HepG2 (cell line): ENCODE data around the gene TRIM25. TPM values are rescaled to one million over a fixed set of nuclear protein-coding genes. Genes with fewer than 3 reads are reported as not detected.

ENCODE experiments used
- ATAC-seq: fragments of 200-7000 bp; cut with Tn5 transposase; 3 replicates; pipeline ENCODE4 v1.9.1; 2020; ENCODE audit warnings: mild to moderate bottlenecking, moderate library complexity
- BruUV-seq: library from RNA; stranded (reverse); fragments of 400-500 nt; replicated peaks from 2 replicates; lab custom pipeline; 2021; lab: Mats Ljungman, UMichigan
- CTCF ChIA-PET: fragments of 300-600 bp; formaldehyde crosslinking; extraction: SDS; loops from one replicate; lab custom pipeline; 2021; ENCODE audit warnings: low total read pairs, inconsistent platforms, low intra/inter-chr PET ratio; lab: Yijun Ruan, JAX
- POLR2A ChIA-PET: fragments of 350-600 bp; sonication (Branson Sonifier 250); formaldehyde crosslinking; loops from one replicate; lab custom pipeline; 2020; ENCODE audit warnings: antibody characterized with exemption, inconsistent platforms; lab: Yijun Ruan, JAX
- DNase-seq: peaks from one replicate; pipeline ENCODE4 v3.0.0-alpha.2; 2015; ENCODE audit warnings: low spot score
- FAIRE-seq: peaks from 3 replicates; lab custom pipeline; 2011; peaks lifted over from hg19 to GRCh38; lab: Jason Lieb, UNC
- H2AFZ ChIP-seq: one replicate; pipeline ENCODE4 v1.6.1; 2011; ENCODE audit warnings: low read length, inconsistent platforms
- H3K27ac ChIP-seq: fragments of 300-600 bp; 3 replicates; pipeline ENCODE4 v1.8.0; 2011; ENCODE audit warnings: mixed run types, mild to moderate bottlenecking, mixed read lengths, low read length, inconsistent platforms; ENCODE audit not compliant: insufficient read depth; ENCODE audit errors: extremely low read length
- H3K27me3 ChIP-seq, 2 experiments: fragments of 200-600 bp in 1 of 2; 2 replicates in 1 of 2; 3 replicates in 1 of 2; pipeline versions ENCODE4 v1.6.0 to v1.8.0; 2011; ENCODE audit warnings: low read length in 2 of 2, mild to moderate bottlenecking in 2 of 2, moderate library complexity in 2 of 2, inconsistent platforms in 1 of 2; ENCODE audit not compliant: insufficient read depth in 2 of 2, control insufficient read depth in 1 of 2
- H3K36me3 ChIP-seq, 2 experiments: fragments of 200-600 bp in 1 of 2; replicated peaks in 1 of 2; 2 replicates in 1 of 2; 3 replicates in 1 of 2; pipeline versions ENCODE4 v1.5.1 to v1.8.0; 2011; ENCODE audit warnings: low read length in 2 of 2, inconsistent platforms in 1 of 2; ENCODE audit not compliant: insufficient read depth in 2 of 2, control insufficient read depth in 1 of 2
- H3K4me1 ChIP-seq: 2 replicates; pipeline ENCODE4 v1.5.1; 2012; ENCODE audit warnings: low read length, inconsistent platforms; ENCODE audit not compliant: insufficient read depth
- H3K4me2 ChIP-seq: 2 replicates; pipeline ENCODE4 v1.6.0; 2011; ENCODE audit warnings: low read depth, low read length, inconsistent platforms
- H3K4me3 ChIP-seq, 3 experiments: fragments of 200-600 bp in 1 of 3; sonication (generic), shearing (Covaris generic) in 1 of 3; replicated peaks in 1 of 3; 2 replicates each; pipeline ENCODE4 v1.5.1; 2011 to 2016; ENCODE audit warnings: low read length in 3 of 3, inconsistent platforms in 2 of 3, low read depth in 2 of 3, mild to moderate bottlenecking in 2 of 3, control low read depth in 1 of 3, mixed read lengths in 1 of 3; ENCODE audit not compliant: insufficient read depth in 1 of 3
- H3K79me2 ChIP-seq: one replicate; pipeline ENCODE4 v1.6.1; 2011; ENCODE audit warnings: low read length, inconsistent platforms; ENCODE audit not compliant: insufficient read depth
- H3K9ac ChIP-seq: 2 replicates; pipeline ENCODE4 v1.6.0; 2011; ENCODE audit warnings: mild to moderate bottlenecking, low read depth, low read length, inconsistent platforms; ENCODE audit not compliant: insufficient read depth
- H3K9me3 ChIP-seq: 2 replicates; pipeline ENCODE4 v1.5.1; 2012; ENCODE audit warnings: mild to moderate bottlenecking, low read length
- H4K20me1 ChIP-seq: 2 replicates; pipeline ENCODE4 v1.6.0; 2011; ENCODE audit warnings: inconsistent platforms, mild to moderate bottlenecking, low read length, moderate library complexity; ENCODE audit not compliant: insufficient read depth
- AKNA ChIP-seq: sonication (generic); formaldehyde crosslinking; IDR thresholded peaks from 2 replicates; pipeline ENCODE4 v1.4.0; 2020; ENCODE audit warnings: missing genetic modification reagents, borderline replicate concordance
- DZIP1 ChIP-seq: sonication (generic); formaldehyde crosslinking; IDR thresholded peaks from 2 replicates; pipeline ENCODE4 v1.5.0; 2020; ENCODE audit warnings: mild to moderate bottlenecking, missing genetic modification reagents
- FOSL2 ChIP-seq: sonication (generic); formaldehyde crosslinking; IDR thresholded peaks from 2 replicates; pipeline ENCODE4 v1.4.0; 2020; ENCODE audit warnings: missing genetic modification reagents
- LBX2 ChIP-seq: sonication (generic); formaldehyde crosslinking; IDR thresholded peaks from 2 replicates; pipeline ENCODE4 v1.5.0; 2020; ENCODE audit warnings: missing genetic modification reagents, mild to moderate bottlenecking, borderline replicate concordance
- MAFG ChIP-seq: sonication (generic); formaldehyde crosslinking; IDR thresholded peaks from 2 replicates; pipeline ENCODE4 v1.5.1; 2020; ENCODE audit warnings: mild to moderate bottlenecking, missing genetic modification reagents
- MXD1 ChIP-seq: sonication (generic); formaldehyde crosslinking; IDR thresholded peaks from 2 replicates; pipeline ENCODE4 v1.4.0; 2020; ENCODE audit warnings: mild to moderate bottlenecking, missing genetic modification reagents
- POLR2AphosphoS2 ChIP-seq: IDR thresholded peaks from 2 replicates; pipeline ENCODE4 v1.6.1; 2011; ENCODE audit warnings: low read depth, low read length, improper control_type of control experiment
- ZNF280B ChIP-seq: sonication (generic); formaldehyde crosslinking; IDR thresholded peaks from 2 replicates; pipeline ENCODE4 v1.5.0; 2020; ENCODE audit warnings: missing genetic modification reagents, mild to moderate bottlenecking, borderline replicate concordance
- ZNF629 ChIP-seq: sonication (generic); formaldehyde crosslinking; conservative IDR thresholded peaks from 2 replicates; pipeline ENCODE4 v1.5.0; 2020; ENCODE audit warnings: missing genetic modification reagents
- WGBS: methylation state at CpG from one replicate; pipeline ENCODE4 v1.1.6; 2017; ENCODE audit warnings: low lambda C conversion rate; 5-methylcytosine and 5-hydroxymethylcytosine counted together
- in situ Hi-C: cut with HindIII; loops from 2 replicates; pipeline ENCODE4 v1.10.0; 2017; ENCODE audit warnings: low pct_unique_long_range_greater_than_20kb; ENCODE audit not compliant: extremely low pct_ligation_motif_present
- intact Hi-C: fragments of 100-400 bp; cut with micrococcal nuclease; formaldehyde crosslinking; loops from one replicate; pipeline ENCODE4 v1.10.0; 2022; ENCODE audit not compliant: unreplicated experiment
- polyA plus RNA-seq, 8 experiments: library from polyadenylated mRNA; depleted of rRNA in 3 of 8; stranded (reverse) in 7 of 8; unstranded in 1 of 8; fragments of >200 nt; fragmentation: Illumina TruSeq in 4 of 8; extraction: Trizol in 4 of 8; gene quantifications; 2 replicates each; pipeline versions ENCODE4 v1.2.1 to v1.2.3, GENCODE V29; 2011 to 2016; ENCODE audit warnings: low read depth in 4 of 8, missing spikeins in 1 of 8, mixed read lengths in 1 of 8; ENCODE audit not compliant: insufficient read depth in 1 of 8
- total RNA-seq, 5 experiments: library from RNA; depleted of rRNA; stranded (reverse); fragments of >200 nt; fragmentation: Illumina TruSeq; extraction: Trizol; gene quantifications; 2 replicates each; pipeline ENCODE4 v1.2.3, GENCODE V29; 2016; ENCODE audit warnings: low read depth in 1 of 5

The TRIM25 gene
- total and polyA plus RNA-seq, 2 of the 13 experiments (the other 11 are each of a cell fraction or from before 2014, with no cell fraction given): 30.8 to 42.2 TPM

GRCh38 chr17:56890906-56891674 lies 22.8 kb downstream of the TRIM25 start:
- POLR2A ChIA-PET: interaction anchor here (0.6 to 1.2 kb wide), 2 partner anchors 23 to 51 kb away, joined by 3 read pairs; partner anchors contain the start of gene TRIM25
- 94% methylated on average over 6 of the region's 7 CpGs for WGBS
- CTCF ChIA-PET: interaction anchor here (1.8 kb wide), 1 partner anchor 49 kb away, joined by 12 read pairs; no protein-coding TSS in a partner anchor
- Histone ChIP-seq H3K36me3 (peaks cover 32 to 59% of the 10 kb centered on the region in 2 experiments), H3K9me3 (peaks cover 12% of the 10 kb centered on the region), H3K4me2 (no peak overlapping the region), H3K9ac (no peak overlapping the region), H3K79me2 (no peaks in the 10 kb centered on the region), H2AFZ (no peak overlapping the region), H3K27me3 (no peaks in the 10 kb centered on the region), H3K27ac (no peak overlapping the region), H3K4me3 (no peak overlapping the region), H3K4me1 (peaks cover 28% of the 10 kb centered on the region), H4K20me1 (no peaks in the 10 kb centered on the region; the same call in 1 of the 2 replicates)
- intact Hi-C loops: loop anchor here (10.0 kb wide), 1 partner anchor 54 kb away; no protein-coding TSS in a partner anchor
- no peak for ATAC-seq
- BruUV-seq: TSS peak; percentile 26
- TF ChIP-seq MAFG (CRISPR knock-in tag): no peak
- TF ChIP-seq POLR2AphosphoS2: no peak
- no peak for TF ChIP-seq ZNF629 (CRISPR knock-in tag)
- no peak for TF ChIP-seq LBX2
- no peak for TF ChIP-seq FOSL2 (CRISPR knock-in tag)
- no peak for TF ChIP-seq DZIP1 (CRISPR knock-in tag)
- TF ChIP-seq ZNF280B (CRISPR knock-in tag): no peak
- TF ChIP-seq MXD1 (CRISPR knock-in tag): no peak
- no peak for TF ChIP-seq AKNA (CRISPR knock-in tag)
- FAIRE-seq: no peak
- DNase-seq: no peak
- in situ Hi-C loops: no loop called here
